GM18873 (cell line): ENCODE data around the gene FXYD3.

Experiments used
- ATAC-seq: cut with Tn5 transposase; IDR thresholded peaks from one replicate; pipeline ENCODE4 v1.9.1; 2021; ENCODE audit warnings: mild to moderate bottlenecking, moderate library complexity, moderate number of reproducible peaks; ENCODE audit not compliant: unreplicated experiment, low FRiP score

FXYD3 gene

GRCh38 chr19:35115177-35115951, at the start of gene FXYD3:
Gene FXYD3, plus strand, starts transcription at chr19:35115823. Its CDS starts 3,554 bp downstream, at chr19:35119377.
- no peak for ATAC-seq

GRCh38 chr19:35066121-35066520, 49.5 kb upstream of the FXYD3 start:
- ATAC-seq: no peak

- ATAC-seq: no peak
Measured at GRCh38 chr19:35066691-35067563, 48.7 kb upstream of the FXYD3 start.

- ATAC-seq: no peak
Measured at GRCh38 chr19:35068941-35069634, 46.5 kb upstream of the FXYD3 start.

GRCh38 chr19:35069696-35070095, 45.9 kb upstream of the FXYD3 start:
- ATAC-seq: no peak

- no peak for ATAC-seq
Measured at GRCh38 chr19:35070471-35070870, 45.2 kb upstream of the FXYD3 start.

GRCh38 chr19:35073516-35073915, 42.1 kb upstream of the FXYD3 start:
- no peak for ATAC-seq

GRCh38 chr19:35073941-35074340, 41.7 kb upstream of the FXYD3 start:
- no peak for ATAC-seq

- ATAC-seq: no peak
Measured at GRCh38 chr19:35074426-35075201, 41.0 kb upstream of the FXYD3 start.

- ATAC-seq: no peak
Measured at GRCh38 chr19:35075202-35076025, 40.2 kb upstream of the FXYD3 start.

- ATAC-seq: no peak
Measured at GRCh38 chr19:35076026-35076370, 39.6 kb upstream of the FXYD3 start.

- ATAC-seq: no peak
Measured at GRCh38 chr19:35076657-35077056, 39.0 kb upstream of the FXYD3 start.

- no peak for ATAC-seq
Measured at GRCh38 chr19:35077411-35078223, 38.0 kb upstream of the FXYD3 start.

GRCh38 chr19:35079826-35080225, 35.8 kb upstream of the FXYD3 start:
- no peak for ATAC-seq

- ATAC-seq: no peak
Measured at GRCh38 chr19:35080613-35081170, 34.9 kb upstream of the FXYD3 start.

- no peak for ATAC-seq
Measured at GRCh38 chr19:35081201-35081600, 34.4 kb upstream of the FXYD3 start.

- ATAC-seq: no peak
Measured at GRCh38 chr19:35083691-35084508, 31.7 kb upstream of the FXYD3 start.

GRCh38 chr19:35084509-35084762, 31.2 kb upstream of the FXYD3 start:
- ATAC-seq: no peak
